Measurements from ENCODE around the gene MAD2L1BP.

DNA sequence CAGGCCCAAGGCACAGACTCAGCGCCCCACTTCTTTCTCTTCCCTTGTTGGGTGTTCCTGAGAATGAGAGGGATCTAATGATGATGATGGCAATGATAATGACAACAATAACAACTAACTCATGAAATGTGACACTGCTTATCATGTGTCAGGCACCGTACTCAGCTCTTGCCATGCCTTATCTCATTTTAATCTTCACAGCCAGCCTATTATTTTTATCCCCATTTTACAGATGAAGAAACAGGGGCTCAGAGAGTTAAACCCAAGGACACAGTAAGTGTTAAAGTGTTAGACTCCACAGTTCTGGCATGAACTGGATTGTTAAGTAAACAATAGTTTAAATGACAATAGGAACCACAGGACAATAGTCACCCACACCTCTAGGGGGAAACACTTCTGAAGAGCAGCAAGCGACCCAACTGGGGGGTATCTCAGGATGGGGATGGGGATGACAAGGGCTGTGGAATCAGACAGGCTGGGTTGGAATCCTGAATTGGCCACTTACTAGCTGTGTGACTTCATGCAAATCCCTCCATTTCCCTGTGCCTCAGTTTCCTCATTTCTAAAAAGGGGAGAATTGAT, 21.7 kb downstream of the MAD2L1BP start:
- TF ChIP-seq, protein P1, sequence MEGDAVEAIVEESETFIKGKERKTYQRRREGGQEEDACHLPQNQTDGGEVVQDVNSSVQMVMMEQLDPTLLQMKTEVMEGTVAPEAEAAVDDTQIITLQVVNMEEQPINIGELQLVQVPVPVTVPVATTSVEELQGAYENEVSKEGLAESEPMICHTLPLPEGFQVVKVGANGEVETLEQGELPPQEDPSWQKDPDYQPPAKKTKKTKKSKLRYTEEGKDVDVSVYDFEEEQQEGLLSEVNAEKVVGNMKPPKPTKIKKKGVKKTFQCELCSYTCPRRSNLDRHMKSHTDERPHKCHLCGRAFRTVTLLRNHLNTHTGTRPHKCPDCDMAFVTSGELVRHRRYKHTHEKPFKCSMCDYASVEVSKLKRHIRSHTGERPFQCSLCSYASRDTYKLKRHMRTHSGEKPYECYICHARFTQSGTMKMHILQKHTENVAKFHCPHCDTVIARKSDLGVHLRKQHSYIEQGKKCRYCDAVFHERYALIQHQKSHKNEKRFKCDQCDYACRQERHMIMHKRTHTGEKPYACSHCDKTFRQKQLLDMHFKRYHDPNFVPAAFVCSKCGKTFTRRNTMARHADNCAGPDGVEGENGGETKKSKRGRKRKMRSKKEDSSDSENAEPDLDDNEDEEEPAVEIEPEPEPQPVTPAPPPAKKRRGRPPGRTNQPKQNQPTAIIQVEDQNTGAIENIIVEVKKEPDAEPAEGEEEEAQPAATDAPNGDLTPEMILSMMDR (IDR thresholded peaks at IDR 0.05) = no peak
- TF ChIP-seq CBFB (CRISPR knock-in tag; IDR thresholded peaks at IDR 0.05; ENCODE audit: low read depth) = no peak
- no peak for TF ChIP-seq FOXP1 (CRISPR knock-in tag; IDR thresholded peaks at IDR 0.05; ENCODE audit: borderline replicate concordance)
- no peak for TF ChIP-seq NR3C1 (CRISPR knock-in tag; conservative IDR thresholded peaks at IDR 0.05; ENCODE audit: low read depth)
- no peak for TF ChIP-seq TEAD1 (CRISPR knock-in tag; IDR thresholded peaks at IDR 0.05)
- TF ChIP-seq NR2C2 (CRISPR knock-in tag; IDR thresholded peaks at IDR 0.05) = no peak
- no peak for TF ChIP-seq ATF1 (CRISPR knock-in tag; IDR thresholded peaks at IDR 0.05)

Data from WTC11 (cell line).